Measurements from ENCODE around the gene MPEG1. TPM values are rescaled to one million over a fixed set of nuclear protein-coding genes. Genes with fewer than 3 reads are reported as not detected.

Gene MPEG1
- total and polyA plus RNA-seq, 2 of the 4 experiments (the other 2 are of a cell fraction): not detected

GRCh38 chr11:59204746-59205145, 8.0 kb downstream of the MPEG1 start:
- BruUV-seq (replicated peaks): no TSS peak
- Histone ChIP-seq H3K14ac (replicated peaks; ENCODE audit: low read depth, low read length) (no peak overlapping the region; the same call in 1 of the 2 replicates), H3K27me3 (ENCODE audit: control insufficient read depth, insufficient read depth, low read length) (no peaks in the 10 kb centered on the region), H3K4me2 (ENCODE audit: low read depth, low read length) (no peak overlapping the region), H3K4me1 (ENCODE audit: control insufficient read depth, insufficient read depth, low read length) (peaks cover 13% of the 10 kb centered on the region), H3K9me1 (ENCODE audit: insufficient read depth, low read length) (peaks cover 15% of the 10 kb centered on the region; the same call in 1 of the 2 replicates), H3K4me3 (ENCODE audit: insufficient read depth, low read depth, low read length) (no peak overlapping the region), H4K8ac (ENCODE audit: low read depth in 2 of 2, low read length in 2 of 2) (no peak overlapping the region; a peak in 1 of 4 replicates), H2BK15ac (ENCODE audit: low read depth, low read length) (no peak overlapping the region), H4K5ac (ENCODE audit: low read depth, low read length) (no peak overlapping the region), H2BK5ac (ENCODE audit: low read depth, low read length, poor library complexity, severe bottlenecking) (no peak overlapping the region), H2AK5ac (ENCODE audit: low read depth, low read length) (peak overlapping the region; percentile 65; the same call in 1 of the 2 replicates), H2AK9ac (replicated peaks; ENCODE audit: low read depth, low read length, poor library complexity) (peak overlapping the region; percentile 31), H3K18ac (ENCODE audit: low read depth, low read length) (no peak overlapping the region), H3K56ac (ENCODE audit: extremely low read depth, insufficient read depth, low read length) (no peak overlapping the region), H3K4ac (ENCODE audit: low read depth, low read length) (0 out of 2 replicates have a peak overlapping the region, but pooled peaks have one; percentile 19), H4K20me1 (ENCODE audit: insufficient read depth, low read length) (peaks cover 8% of the 10 kb centered on the region), H2BK20ac (ENCODE audit: low read depth, low read length) (0 out of 2 replicates have a peak overlapping the region, but pooled peaks have one; percentile 14), H2BK120ac (ENCODE audit: low read depth, low read length) (0 out of 2 replicates have a peak overlapping the region, but pooled peaks have one; percentile 2), H3K9ac (ENCODE audit: low read depth, low read length) (no peak overlapping the region), H2AFZ (replicated peaks; ENCODE audit: low read length, poor library complexity) (peak overlapping the region; percentile 8), H4K91ac (ENCODE audit: insufficient read depth, low read depth, low read length) (peak overlapping the region; percentile 2; the same call in 1 of the 2 replicates), H3K27ac (ENCODE audit: insufficient read depth, low read length) (no peak overlapping the region), H3K9me3 (ENCODE audit: control insufficient read depth, insufficient read depth, low read length) (no peaks in the 10 kb centered on the region), H3K36me3 (ENCODE audit: control insufficient read depth, insufficient read depth, low read length) (peaks cover 33% of the 10 kb centered on the region), H3K79me1 (ENCODE audit: low read depth in 1 of 2, low read length in 2 of 2) (no peaks in the 10 kb centered on the region), H3K23ac (ENCODE audit: low read depth, low read length) (no peak overlapping the region)
- dilution Hi-C loops (cut with HindIII; ENCODE audit: low sequenced_read_pairs, unreplicated experiment) (no loop called here), in situ Hi-C loops (cut with MboI; ENCODE audit: low sequenced_read_pairs) (no loop called here), intact Hi-C loops (cut with micrococcal nuclease) (no loop called here)
- ATAC-seq (ENCODE audit: low read depth): peak; percentile 30; the same call in 1 of the 2 replicates
- ChIA-PET CTCF (interaction anchor here (1.0 kb wide), 1 partner anchor 20 kb away, joined by 3 read pairs; no protein-coding TSS in a partner anchor), POLR2A (ENCODE audit: unreplicated experiment) (interaction anchor here (0.6 kb wide), 1 partner anchor 33 kb away, joined by 3 read pairs; the partner anchor contains the start of gene DTX4)
- WGBS, 2 experiments (ENCODE audit: extremely low coverage in 2 of 2, insufficient read length in 1 of 2): 100% methylated on average over 2 of the region's 3 CpGs; no CpG with 5 or more reads in 1 of the 2 experiments
- TF ChIP-seq BHLHE40 (IDR thresholded peaks at IDR 0.05; ENCODE audit: low read depth, low read length) (no peak), CEBPB (IDR thresholded peaks at IDR 0.05; ENCODE audit: low read depth, low read length) (no peak), POLR2A (IDR thresholded peaks at IDR 0.05; ENCODE audit: low read depth, low read length) (no peak), RAD21 (IDR thresholded peaks at IDR 0.05; ENCODE audit: low read length) (no peak), FOS (IDR thresholded peaks at IDR 0.05; ENCODE audit: low read depth, low read length) (no peak), NFE2L2 (IDR thresholded peaks at IDR 0.05; ENCODE audit: low read depth, low read length) (no peak), MXI1 (IDR thresholded peaks at IDR 0.05; ENCODE audit: borderline replicate concordance, low read depth, low read length) (no peak), RCOR1 (IDR thresholded peaks at IDR 0.05; ENCODE audit: insufficient replicate concordance, low read length) (no peak), SMC3 (IDR thresholded peaks at IDR 0.05; ENCODE audit: low read depth, low read length) (no peak), MAFK (IDR thresholded peaks at IDR 0.05; ENCODE audit: low read depth, low read length) (no peak), RFX5 (IDR thresholded peaks at IDR 0.05; ENCODE audit: low read depth, low read length) (no peak), ELK1 (IDR thresholded peaks at IDR 0.05; ENCODE audit: borderline replicate concordance, low read depth, low read length) (no peak)
- peak; percentile 31 for DNase-seq
